OCI-M2 (cell line): ENCODE data around the gene DUSP3.
"Not testable (repeated sequence)": the region's sequence is repeated elsewhere in the genome, so short reads cannot be mapped to it uniquely, and the experiment has no call there.

Experiments used
- DNase-seq: peaks from one replicate; lab custom pipeline; 2025; ENCODE audit not compliant: unreplicated experiment; lab: John Stamatoyannopoulos, UW

The DUSP3 gene

DNA sequence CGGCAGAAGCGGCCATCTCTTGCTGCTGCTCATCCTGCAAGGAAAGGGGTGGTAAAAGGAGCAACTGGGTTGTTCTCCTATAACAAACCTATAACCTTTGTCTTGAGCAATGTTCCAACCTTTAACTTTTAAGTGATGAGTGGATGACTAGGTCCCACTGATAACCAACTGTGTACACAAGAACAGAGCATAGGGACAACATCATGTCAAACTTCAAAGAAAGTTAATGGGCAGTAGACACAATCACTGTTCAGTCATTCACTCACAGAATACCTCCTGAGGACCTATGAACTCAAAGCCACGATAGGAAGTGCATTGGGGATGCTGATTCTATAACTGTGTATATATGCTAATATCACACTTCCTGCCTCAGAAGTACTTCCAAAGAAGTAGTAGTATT, 23.1 kb upstream of the DUSP3 start:
- no peak for DNase-seq

DNA sequence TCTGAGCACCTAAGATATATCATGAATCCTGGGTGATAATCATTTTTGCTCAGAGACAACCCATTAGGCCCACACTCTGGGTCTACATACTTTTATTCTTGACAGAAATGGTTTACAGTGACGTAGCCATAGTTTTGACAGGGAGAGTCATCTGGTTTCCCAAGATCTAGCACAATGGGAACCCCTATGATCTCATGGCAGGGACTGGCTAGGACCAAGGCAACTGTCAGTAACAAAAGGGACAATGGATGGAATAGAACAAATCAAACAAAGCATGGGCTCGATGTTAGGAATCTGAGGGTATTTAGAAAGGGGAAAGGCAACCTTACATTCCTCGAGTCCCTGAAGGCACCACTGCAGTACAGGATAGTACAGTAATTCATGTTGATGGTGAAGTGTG, 22.0 kb upstream of the DUSP3 start:
- DNase-seq, result no peak

DNA sequence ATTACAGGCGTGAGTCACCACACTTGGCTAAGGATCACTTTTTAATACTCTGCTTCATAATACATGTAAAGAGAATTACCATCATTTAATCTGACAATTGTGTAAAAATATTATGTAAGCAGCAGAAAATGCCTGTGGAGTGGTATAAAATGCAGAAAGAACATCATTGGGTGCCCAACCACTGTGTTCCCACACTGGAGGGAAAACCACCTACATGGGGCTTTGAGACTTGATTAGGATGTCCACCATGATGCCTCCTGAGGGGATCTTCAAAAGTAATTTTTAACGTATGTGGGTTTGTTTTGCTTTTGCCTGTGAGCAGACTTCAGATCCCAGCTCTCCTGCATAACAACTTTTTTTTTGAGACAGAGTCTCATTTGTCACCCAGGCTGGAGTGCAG, 20.3 kb upstream of the DUSP3 start:
- DNase-seq, result no peak

DNA sequence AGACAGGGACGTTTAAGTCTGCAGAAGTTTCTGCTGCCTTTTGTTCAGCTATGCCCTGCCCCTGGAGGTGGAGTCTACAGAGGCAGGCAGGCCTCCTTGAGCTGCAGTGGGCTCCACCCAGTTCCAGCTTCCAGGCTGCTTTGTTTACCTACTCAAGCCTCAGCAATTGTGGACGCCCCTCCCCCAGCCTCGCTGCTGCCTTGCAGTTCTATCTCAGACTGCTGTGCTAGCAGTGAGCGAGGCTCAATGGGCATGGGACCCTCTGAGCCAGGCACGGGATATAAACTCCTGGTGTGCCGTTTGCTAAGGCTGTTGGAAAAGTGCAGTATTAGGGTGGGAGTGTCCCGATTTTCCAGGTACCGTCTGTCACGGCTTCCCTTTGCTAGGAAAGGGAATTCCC, 19.2 kb upstream of the DUSP3 start:
- DNase-seq, result not testable (repeated sequence)

DNA sequence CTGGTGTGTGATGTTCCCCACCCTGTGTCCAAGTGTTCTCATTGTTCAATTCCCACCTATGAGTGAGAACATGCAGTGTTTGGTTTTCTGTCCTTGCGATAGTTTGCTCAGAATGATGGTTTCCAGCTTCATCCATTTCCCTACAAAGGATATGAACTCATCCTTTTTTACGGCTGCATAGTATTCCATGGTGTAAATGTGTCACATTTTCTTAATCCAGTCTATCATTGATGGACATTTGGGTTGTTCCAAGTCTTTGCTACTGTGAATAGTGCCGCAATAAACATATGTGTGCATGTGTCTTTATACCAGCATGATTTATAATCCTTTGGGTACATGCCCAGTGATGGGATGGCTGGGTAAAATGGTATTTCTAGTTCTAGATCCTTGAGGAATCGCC, 13.9 kb upstream of the DUSP3 start:
- DNase-seq, result not testable (repeated sequence)

DNA sequence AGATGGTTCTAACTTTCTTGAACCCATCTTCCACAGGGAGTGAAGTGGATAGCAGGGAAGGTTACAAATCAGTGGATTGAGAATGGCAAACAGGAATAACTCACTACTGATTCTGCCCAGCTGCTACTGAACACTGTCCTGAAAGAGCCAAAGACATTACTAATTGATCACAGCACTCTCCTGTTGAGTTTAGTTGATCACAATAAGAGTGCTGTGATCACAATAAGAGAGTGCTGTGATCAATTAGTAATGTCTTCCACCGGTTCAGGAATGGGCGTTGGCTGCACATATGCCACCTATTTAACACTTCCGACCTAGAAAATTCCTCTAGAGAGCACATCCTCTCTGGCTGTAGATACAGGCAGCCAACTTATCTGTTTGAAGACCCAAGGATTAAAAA, 12.8 kb upstream of the DUSP3 start:
- no peak for DNase-seq

DNA sequence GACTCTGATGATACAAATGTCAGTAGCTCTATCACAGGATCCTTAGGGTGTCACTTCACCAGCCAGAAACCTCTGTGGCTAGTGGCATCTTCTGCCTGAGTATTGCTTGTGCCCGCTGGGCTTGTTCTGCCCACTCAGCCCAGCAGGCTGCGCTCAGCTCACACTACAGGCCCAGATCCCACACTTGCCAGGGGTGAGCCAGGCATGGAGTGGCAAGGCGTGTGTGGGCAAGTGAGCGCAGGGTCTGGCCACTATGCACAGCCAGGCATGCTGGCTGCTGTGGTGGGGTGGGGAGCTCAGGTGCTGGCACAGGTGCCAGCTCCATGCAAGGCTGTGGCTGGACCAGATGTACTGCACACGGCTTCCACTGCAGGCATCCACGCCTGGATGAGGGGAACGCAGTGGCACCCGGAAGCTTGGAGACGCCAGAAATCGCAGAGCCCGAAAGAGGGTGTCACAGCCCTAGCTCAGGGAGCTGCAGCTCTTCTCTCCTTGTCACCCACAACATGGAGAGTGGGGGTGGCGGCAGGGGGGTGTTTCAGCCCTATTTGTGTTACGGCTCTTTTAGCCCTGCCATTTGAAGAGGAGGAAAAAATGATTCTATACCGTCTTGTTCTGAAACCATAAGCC, 11.6 kb upstream of the DUSP3 start:
- DNase-seq, result no peak

DNA sequence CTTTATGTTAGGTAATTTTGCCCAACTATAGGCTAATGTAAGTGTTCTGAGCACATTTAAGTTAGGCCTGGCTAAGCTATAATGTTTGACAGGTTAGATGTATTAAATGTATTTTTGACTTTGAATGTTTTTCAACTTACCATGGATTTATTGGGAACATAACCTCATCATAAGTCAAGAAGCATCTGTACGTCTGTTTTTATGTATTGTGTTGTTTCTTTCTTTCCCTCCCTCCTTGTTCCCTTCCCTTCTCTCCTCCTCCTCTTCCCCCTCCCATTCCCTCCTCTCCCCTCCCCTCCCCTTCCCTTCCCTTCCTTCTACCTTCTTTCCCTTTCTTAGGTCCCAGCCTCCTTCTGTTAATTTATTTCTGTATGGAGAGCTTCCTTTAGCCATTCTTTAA, 10.7 kb upstream of the DUSP3 start:
- no peak for DNase-seq

DNA sequence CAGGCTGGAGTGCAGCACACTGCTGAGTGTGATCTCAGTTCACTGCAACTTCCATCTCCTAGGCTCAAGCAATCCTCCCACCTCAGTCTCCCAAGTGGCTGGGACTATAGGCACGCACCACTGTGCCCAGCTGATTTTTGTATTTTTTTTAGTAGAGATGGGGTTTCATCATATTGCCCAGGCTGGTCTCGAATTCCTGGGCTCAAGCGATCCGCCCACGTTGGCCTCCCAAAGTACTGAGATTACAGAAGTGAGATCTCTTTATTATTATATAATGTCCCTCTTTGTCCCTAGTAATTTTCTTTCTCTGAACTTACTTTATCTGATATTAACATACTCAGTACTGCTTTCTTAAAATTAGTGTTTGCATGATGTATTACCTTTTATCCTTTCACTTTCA, 9.8 kb upstream of the DUSP3 start:
- no peak for DNase-seq

DNA sequence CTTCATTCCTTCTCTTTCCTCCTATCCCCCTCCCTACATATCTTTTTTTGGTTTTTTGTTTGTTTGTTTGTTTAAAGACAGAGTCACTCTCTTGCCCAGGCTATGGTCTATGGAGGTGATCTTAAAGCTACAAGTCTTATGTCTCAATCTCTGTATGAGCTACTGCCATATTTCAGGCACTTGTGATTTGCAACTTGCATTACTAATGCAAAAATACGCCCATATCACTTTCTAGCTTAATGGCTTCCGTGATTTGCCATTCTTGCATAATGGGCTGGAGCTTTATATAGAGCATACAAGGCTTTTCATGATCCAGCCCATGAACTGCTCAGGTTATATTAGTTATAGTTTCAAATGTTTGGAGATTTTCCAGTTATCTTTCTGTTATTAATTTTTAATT, 9.0 kb upstream of the DUSP3 start:
- no peak for DNase-seq

DNA sequence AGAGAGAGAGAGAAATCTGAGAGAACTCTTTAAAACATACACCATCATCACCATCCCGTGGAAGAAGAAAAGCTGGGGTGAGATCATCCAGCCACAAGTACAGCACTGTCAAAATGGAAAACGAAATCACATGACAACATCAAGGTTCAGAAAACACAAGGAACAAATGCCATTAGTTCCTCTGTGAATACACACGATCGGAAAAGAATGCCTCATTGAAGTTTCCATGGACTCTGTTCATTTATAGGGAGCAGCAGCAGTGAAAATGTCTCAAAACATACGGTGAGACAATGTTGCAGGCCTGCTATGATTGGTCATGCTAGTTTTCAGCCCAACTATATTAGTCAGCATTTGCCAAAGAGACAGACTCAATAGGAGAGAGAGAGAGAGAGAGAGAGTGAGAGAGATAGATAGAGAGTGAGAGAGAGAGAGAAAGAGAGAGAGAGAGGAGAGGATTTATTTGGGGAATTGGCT, 5.9 kb upstream of the DUSP3 start:
- DNase-seq, result no peak

DNA sequence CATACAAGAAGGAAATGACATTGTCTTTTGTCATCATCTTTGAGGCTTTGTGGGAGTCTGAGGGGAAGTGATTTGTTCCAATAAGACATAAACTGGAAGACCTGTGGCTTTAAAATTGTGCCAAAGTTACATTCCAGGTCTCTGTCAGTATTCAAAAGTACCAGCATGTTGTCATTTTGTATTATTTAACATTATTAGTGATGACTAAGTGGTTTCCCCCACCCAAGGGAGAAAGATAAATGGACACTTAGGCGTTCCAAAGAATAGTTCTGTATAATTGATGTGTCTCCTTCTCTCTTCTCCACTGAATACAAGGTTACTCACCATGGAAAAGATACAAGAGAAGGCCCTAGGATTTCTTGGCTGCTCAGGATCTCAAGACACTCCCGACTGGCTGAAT, 5.3 kb upstream of the DUSP3 start:
- DNase-seq, result no peak

DNA sequence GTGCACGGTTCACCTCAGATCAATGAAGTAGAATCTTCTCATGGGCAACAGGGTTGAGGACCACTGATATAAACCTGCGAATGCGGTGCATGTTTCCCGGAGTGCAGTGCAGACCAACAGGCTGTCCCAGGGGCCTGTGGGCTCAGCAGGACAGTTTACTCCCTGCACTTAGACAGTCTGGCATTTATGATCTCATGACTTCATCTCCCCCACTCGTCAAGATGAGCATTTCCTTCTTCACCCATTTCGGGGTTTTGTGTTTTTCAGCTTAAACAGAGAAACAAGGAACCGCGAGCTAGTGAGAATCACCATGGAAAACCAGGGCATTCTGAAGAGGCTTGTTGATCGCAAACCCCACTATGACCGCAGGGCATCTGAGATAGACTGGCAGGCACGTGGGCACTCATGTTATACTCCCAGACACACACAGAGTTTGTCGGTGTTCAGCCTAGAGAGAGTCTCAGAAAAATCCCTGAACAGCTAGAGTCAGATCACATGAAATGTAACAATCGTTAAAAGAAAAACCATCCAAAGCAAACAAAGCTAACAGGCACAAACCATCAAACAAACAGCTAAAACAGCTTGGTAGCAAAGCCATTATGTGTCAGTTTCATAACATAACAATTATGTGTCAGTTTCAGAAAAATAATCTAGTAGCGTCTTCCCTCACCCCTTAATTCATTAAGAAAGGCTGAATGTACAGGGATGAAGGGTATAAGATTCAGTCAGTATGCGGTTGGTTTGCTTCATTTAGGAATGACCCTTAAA, 4.3 kb upstream of the DUSP3 start:
- DNase-seq, result no peak

DNA sequence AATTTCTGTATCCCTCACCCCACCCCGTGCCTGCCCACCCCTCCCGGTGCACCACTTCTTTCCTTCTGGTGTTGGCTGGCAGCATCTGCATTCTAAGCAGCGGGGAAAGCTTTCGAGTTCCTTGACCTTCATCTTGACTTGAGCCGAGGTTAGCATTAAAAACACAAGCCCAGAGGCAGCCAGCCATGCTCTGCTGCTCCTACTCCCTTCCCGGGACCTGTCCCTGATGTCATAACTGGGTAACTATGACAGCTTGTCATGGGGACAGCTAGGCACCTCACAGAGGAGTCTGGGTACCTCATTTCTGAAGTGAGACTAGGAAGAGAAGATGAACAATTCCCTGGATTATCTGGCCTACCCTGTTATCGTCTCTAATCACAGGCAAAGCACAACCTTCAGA, 1.4 kb upstream of the DUSP3 start, which contains the start of gene CFAP97D1:
Gene CFAP97D1, plus strand, starts transcription at position 301 of the 400 bp plus-strand sequence. Its CDS starts 28 bp downstream, at position 329.
- no peak for DNase-seq

DNA sequence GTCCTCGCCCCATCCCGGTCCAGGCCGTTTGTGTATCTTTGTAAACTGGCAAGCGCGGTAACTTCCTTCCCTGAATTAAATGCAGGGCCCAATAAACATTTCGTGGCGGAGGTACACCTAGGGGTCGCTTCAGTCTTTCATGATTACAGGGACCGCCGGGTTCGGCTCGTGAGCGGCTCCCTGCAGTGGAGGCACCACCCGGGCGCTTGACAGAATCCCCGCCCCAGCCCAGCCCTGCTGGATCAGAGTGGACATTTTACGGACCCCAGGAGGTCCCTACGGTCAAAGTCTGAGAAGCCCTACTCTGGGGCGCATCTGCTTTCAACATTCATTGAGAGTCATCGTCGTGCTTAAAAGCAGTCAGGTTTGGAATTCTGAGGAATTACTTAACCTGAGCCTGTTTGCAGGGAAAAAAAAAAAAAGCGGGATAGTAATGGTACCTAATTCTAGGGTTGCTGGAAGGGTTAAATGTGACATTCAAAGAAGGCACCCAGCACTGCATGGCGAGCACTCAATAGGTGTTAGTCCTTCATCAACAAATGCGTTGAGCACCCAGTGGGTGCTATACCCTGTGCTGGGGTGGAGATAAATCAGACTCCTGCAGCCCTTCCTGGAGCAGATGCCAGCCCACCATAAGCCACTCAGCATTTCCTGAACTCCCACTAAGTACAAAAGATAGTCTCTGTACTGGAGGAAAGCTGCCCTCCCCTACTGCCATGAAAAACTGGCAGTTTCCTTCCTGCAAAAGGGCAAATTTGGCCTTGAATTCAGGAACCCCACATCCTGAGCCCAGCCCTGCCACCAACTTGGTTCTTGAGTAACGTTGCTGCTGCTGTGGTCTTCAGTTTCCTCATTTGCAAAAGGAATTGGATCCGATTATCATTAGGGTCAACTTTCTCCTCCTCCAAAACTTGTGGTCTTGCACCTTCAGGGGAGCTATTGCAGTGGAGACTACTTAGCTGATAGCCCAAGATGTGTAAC, 658 bp upstream of the DUSP3 start:
- no peak for DNase-seq

DNA sequence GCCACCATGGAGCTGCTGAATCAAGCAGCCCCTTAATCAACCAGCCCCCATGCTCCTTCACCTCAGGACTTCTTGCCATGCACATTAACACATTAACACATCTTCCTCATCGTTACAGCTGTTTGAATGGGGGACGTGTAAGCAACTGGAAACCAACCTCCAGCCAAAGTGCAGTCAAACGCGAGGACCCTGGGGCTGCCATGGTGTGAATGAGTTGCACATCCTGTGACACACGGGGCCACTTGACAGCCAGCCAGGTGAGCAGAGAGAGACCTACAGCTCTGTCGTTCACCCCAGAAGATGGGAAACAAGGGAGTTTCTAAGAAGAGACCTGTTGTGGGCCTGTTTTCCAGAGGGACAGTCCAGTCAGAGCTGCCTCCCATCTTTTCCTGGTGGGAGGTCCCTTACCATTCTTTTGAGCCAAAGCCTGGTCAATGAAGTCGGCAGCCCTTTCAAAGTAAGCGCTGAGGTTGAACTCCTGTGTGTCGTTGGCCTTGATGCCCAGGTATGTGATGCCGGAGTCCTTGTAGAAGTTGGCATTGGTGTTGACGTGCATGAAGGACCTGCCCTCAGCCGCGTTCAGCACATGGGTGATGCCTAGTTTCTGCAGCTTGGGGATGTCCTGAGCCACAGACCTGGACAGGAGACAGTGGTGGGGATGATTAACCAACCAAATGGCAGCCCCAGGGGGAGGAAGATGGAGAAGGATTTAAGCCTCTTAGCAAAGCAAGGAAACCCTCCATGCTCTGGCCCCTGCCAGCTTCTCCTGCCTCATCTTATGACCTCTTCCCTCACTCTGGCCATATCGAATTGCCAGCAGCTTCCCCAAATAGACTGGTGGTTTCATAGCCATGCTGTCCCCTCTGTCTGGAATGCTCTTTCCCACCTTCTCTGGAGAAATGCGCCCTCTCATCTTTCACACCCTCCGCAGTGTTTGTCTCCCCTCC, 4.2 kb downstream of the DUSP3 start:
- no peak for DNase-seq

DNA sequence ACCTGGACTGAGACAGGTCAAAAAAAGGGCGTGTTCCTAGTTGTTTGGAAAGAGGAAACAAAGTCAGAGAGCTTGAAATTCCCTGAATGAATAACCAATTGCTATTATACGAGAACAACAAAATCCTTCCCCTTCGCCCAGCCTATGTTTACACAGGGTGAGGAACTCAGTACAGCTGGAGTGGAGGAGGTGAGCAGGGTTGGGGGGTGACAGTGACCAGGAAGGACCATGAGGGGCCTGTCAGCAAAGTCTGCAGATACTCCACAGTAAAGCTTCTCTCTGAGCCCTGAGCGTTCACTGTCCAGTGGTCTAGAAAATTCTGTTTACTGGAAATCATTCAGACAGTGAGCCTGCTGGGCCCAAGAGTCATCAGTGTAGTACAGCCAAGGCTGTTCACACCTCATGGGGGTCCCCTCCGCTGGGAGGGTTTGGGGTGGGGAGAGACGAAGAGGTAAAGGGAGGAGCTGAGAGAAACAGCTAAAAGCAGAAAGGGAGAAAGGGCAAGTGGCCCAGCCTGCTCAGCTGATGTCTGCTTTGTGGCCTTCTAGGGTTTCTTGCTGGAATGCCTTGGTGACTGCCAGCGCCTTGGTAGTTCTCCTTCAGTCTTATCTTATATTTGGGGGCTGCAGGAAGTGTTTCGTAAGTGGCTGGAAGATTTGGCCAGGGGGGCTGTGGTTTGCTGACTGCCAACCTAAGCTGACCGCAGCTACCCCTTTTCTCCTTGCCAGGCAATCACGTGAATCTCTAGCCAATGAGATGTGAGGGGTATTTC, 5.7 kb downstream of the DUSP3 start:
- no peak for DNase-seq

DNA sequence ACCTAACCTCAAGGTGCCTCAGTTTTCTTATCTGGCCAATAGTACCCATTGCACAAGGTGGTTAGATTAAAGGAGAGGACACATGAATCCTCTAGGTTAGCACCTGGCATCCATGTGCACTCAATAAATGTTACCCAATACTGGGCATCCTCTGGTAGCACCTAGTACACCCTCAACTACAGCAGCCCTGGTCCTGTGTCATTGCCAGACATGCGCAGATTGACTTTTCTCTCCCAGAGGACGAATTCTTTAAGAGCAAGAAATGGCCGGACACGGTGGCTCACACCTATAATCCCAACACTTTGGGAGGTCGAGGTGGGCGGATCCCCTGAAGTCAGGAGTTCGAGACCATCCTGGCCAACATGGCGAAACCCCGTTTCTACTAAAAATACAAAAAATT, 7.3 kb downstream of the DUSP3 start:
- DNase-seq, result no peak

DNA sequence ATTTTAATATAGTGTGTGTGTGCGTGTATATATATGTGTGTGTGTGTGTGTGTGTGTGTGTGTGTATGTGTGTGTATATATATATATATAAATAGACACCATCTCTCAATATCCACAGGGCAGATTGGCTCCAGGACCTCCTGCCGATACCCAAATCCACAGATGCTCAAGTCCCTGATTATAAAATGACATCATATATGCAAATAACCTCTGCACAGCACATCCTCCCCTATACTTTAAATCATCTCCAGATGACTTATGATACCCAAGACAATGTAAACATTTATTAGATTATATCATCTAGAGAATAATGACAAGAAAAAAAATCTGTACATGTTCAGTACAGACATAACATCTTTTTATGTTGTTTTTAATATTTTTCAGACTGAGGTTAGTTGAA, 7.8 kb downstream of the DUSP3 start:
- DNase-seq, result no peak

DNA sequence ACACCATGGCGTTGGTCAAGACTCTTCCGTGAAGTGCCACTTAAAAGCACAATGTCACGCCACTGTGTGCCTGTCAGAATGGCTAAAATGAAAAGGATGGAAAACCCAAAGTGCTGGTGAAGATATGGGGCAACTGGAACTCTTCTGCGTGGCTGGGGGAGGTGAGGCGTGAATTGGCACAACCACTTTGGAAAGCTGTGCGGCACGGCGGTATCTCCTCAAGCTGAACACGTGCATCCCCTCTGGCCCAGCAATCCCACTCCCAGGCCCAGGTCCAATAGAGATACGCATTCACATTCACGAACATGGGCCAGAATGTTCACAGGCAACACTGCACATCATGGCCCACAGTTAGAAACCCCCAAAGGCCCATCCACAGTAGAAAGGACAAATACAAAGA, 8.9 kb downstream of the DUSP3 start:
- no peak for DNase-seq
